Neural progenitor cell (in vitro differentiated cells): Measurements from ENCODE around the gene PLA2R1. TPM values are rescaled to one million over a fixed set of nuclear protein-coding genes. Genes with fewer than 3 reads are reported as not detected.

ENCODE experiments used
- DNase-seq: peaks from one replicate; pipeline ENCODE4 v3.0.0-alpha.2; 2016; ENCODE audit warnings: low spot score
- H2AFZ ChIP-seq: fragments of 200-600 bp; sonication (generic); replicated peaks from 2 replicates; pipeline ENCODE4 v1.6.1; 2016; ENCODE audit warnings: antibody characterized with exemption
- H3F3A ChIP-seq: fragments of 200-600 bp; sonication (generic); 2 replicates; pipeline ENCODE4 v1.6.1; 2016; ENCODE audit warnings: antibody characterized with exemption, low read depth
- H3K27ac ChIP-seq: fragments of 200-600 bp; sonication (generic); 2 replicates; pipeline ENCODE4 v1.5.1; 2016; ENCODE audit warnings: mild to moderate bottlenecking
- H3K27me3 ChIP-seq: fragments of 200-600 bp; sonication (generic); 2 replicates; pipeline ENCODE4 v1.6.1; 2016; ENCODE audit warnings: mild to moderate bottlenecking, moderate library complexity
- H3K36me3 ChIP-seq: fragments of 200-600 bp; sonication (generic); 2 replicates; pipeline ENCODE4 v1.5.1; 2016
- H3K4me1 ChIP-seq: fragments of 200-600 bp; sonication (generic); 2 replicates; pipeline ENCODE4 v1.6.1; 2016; ENCODE audit warnings: mixed run types
- H3K4me2 ChIP-seq: fragments of 200-600 bp; sonication (generic); 2 replicates; pipeline ENCODE4 v1.6.1; 2016
- H3K4me3 ChIP-seq: fragments of 200-600 bp; sonication (generic); 2 replicates; pipeline ENCODE4 v1.5.1; 2016
- H3K79me2 ChIP-seq: fragments of 200-600 bp; sonication (generic); 2 replicates; pipeline ENCODE4 v1.6.1; 2016; ENCODE audit warnings: low read depth
- H3K9ac ChIP-seq: fragments of 200-600 bp; sonication (generic); 2 replicates; pipeline ENCODE4 v1.6.1; 2016
- H3K9me3 ChIP-seq: fragments of 200-600 bp; sonication (generic); 2 replicates; pipeline ENCODE4 v1.5.1; 2016; ENCODE audit warnings: low read depth
- H4K20me1 ChIP-seq: fragments of 200-600 bp; sonication (generic); 2 replicates; pipeline ENCODE4 v1.6.1; 2016; ENCODE audit warnings: low read depth
- H3K27ac Mint-ChIP-seq: 3 replicates; pipeline ENCODE4 v1.8.0; 2021; ENCODE audit warnings: mixed read lengths
- H3K27me3 Mint-ChIP-seq: 2 replicates; pipeline ENCODE4 v1.8.0; 2022; ENCODE audit warnings: low read depth, mild to moderate bottlenecking, inconsistent platforms, moderate library complexity, mixed read lengths; ENCODE audit not compliant: insufficient read depth
- H3K36me3 Mint-ChIP-seq: 3 replicates; pipeline ENCODE4 v1.8.0; 2021; ENCODE audit warnings: mixed read lengths
- H3K4me1 Mint-ChIP-seq: 3 replicates; pipeline ENCODE4 v1.8.0; 2021; ENCODE audit warnings: mixed read lengths
- H3K4me3 Mint-ChIP-seq: 3 replicates; pipeline ENCODE4 v1.8.0; 2021; ENCODE audit warnings: mild to moderate bottlenecking, moderate library complexity, mixed read lengths
- H3K9me3 Mint-ChIP-seq: 3 replicates; pipeline ENCODE4 v1.8.0; 2020; ENCODE audit warnings: mixed read lengths
- CTCF ChIP-seq: fragments of 200-600 bp; sonication (generic); IDR thresholded peaks from 2 replicates; pipeline ENCODE4 v1.5.1; 2017; ENCODE audit warnings: antibody characterized with exemption, mild to moderate bottlenecking
- EZH2 ChIP-seq: fragments of 200-600 bp; sonication (generic); IDR thresholded peaks from 2 replicates; pipeline ENCODE4 v1.6.1; 2017; ENCODE audit warnings: antibody characterized with exemption, mild to moderate bottlenecking, moderate library complexity
- EZH2phosphoT487 ChIP-seq: fragments of 200-600 bp; sonication (generic); IDR thresholded peaks from 2 replicates; pipeline ENCODE4 v1.6.1; 2017; ENCODE audit warnings: antibody characterized with exemption
- total RNA-seq: library from RNA; depleted of rRNA; stranded (reverse); fragments of >200 nt; gene quantifications from 2 replicates; pipeline ENCODE4 v1.2.3, GENCODE V29; 2015; ENCODE audit warnings: low replicate concordance

Gene PLA2R1
- total RNA-seq, 1 donor from 2014 or later: 0.45 TPM

- no peak overlapping the region for H3K4me3 ChIP-seq
- no peaks in the 10 kb centered on the region for H3K4me1 ChIP-seq
- TF ChIP-seq CTCF (no peak), EZH2 (no peak), EZH2phosphoT487 (no peak)
- no peaks in the 10 kb centered on the region for H3K27me3 Mint-ChIP-seq
- H3K9me3 Mint-ChIP-seq: no peaks in the 10 kb centered on the region
- no peaks in the 10 kb centered on the region for H3K36me3 ChIP-seq
- no peaks in the 10 kb centered on the region for H3K9me3 ChIP-seq
- no peak overlapping the region for H2AFZ ChIP-seq
- no peak for DNase-seq
- H3K4me1 Mint-ChIP-seq: no peaks in the 10 kb centered on the region
- H3K4me2 ChIP-seq: no peak overlapping the region
- H3K27ac ChIP-seq: no peak overlapping the region
- H3F3A ChIP-seq: no peaks in the 10 kb centered on the region
- no peaks in the 10 kb centered on the region for H4K20me1 ChIP-seq
- no peaks in the 10 kb centered on the region for H3K36me3 Mint-ChIP-seq
- no peak overlapping the region for H3K9ac ChIP-seq
- H3K4me3 Mint-ChIP-seq: no peak overlapping the region
- peaks cover 5% of the 10 kb centered on the region for H3K27me3 ChIP-seq
- H3K27ac Mint-ChIP-seq: no peak overlapping the region
- H3K79me2 ChIP-seq: no peaks in the 10 kb centered on the region
Measured at GRCh38 chr2:159913900-159914299, 148.5 kb downstream of the PLA2R1 start.

GRCh38 chr2:159912580-159912979 is 149.8 kb downstream of the PLA2R1 start:
- Mint-ChIP-seq H3K4me1 (no peaks in the 10 kb centered on the region), H3K4me3 (no peak overlapping the region), H3K27me3 (no peaks in the 10 kb centered on the region), H3K36me3 (no peaks in the 10 kb centered on the region), H3K9me3 (no peaks in the 10 kb centered on the region), H3K27ac (no peak overlapping the region)
- Histone ChIP-seq H3K9me3 (no peaks in the 10 kb centered on the region), H3K79me2 (no peaks in the 10 kb centered on the region), H3K4me3 (no peak overlapping the region), H3F3A (no peaks in the 10 kb centered on the region), H3K9ac (no peak overlapping the region), H4K20me1 (no peaks in the 10 kb centered on the region), H3K4me1 (no peaks in the 10 kb centered on the region), H3K27ac (no peak overlapping the region), H3K27me3 (peaks cover 15% of the 10 kb centered on the region), H2AFZ (no peak overlapping the region), H3K4me2 (no peak overlapping the region), H3K36me3 (no peaks in the 10 kb centered on the region)
- TF ChIP-seq EZH2 (no peak), CTCF (no peak), EZH2phosphoT487 (no peak)
- no peak for DNase-seq

GRCh38 chr2:159910951-159911350 is 151.5 kb downstream of the PLA2R1 start:
- Mint-ChIP-seq H3K27ac (no peak overlapping the region), H3K36me3 (no peaks in the 10 kb centered on the region), H3K4me1 (peaks cover 4% of the 10 kb centered on the region), H3K27me3 (peaks cover 5% of the 10 kb centered on the region), H3K4me3 (no peak overlapping the region), H3K9me3 (no peaks in the 10 kb centered on the region)
- no peak overlapping the region for H2AFZ ChIP-seq
- H3K79me2 ChIP-seq: no peaks in the 10 kb centered on the region
- no peak overlapping the region for H3K9ac ChIP-seq
- H3K27me3 ChIP-seq: peaks cover 32% of the 10 kb centered on the region
- H3K4me2 ChIP-seq: no peak overlapping the region
- no peaks in the 10 kb centered on the region for H3K4me1 ChIP-seq
- no peaks in the 10 kb centered on the region for H3K9me3 ChIP-seq
- DNase-seq: no peak
- no peak overlapping the region for H3K4me3 ChIP-seq
- no peaks in the 10 kb centered on the region for H3K36me3 ChIP-seq
- H3F3A ChIP-seq: no peaks in the 10 kb centered on the region
- no peaks in the 10 kb centered on the region for H4K20me1 ChIP-seq
- no peak overlapping the region for H3K27ac ChIP-seq
- TF ChIP-seq EZH2phosphoT487: no peak
- no peak for TF ChIP-seq EZH2
- no peak for TF ChIP-seq CTCF
